ENCODE data around the gene ETNK1.
"Not testable (repeated sequence)": the region's sequence is repeated elsewhere in the genome, so short reads cannot be mapped to it uniquely, and the experiment has no call there.

GRCh38 chr12:22597539-22597938 lies 27.4 kb upstream of the ETNK1 start:
- not testable (repeated sequence) for TF ChIP-seq CTCF, EZH2phosphoT487 (IDR thresholded peaks at IDR 0.05)

All from neural progenitor cell (in vitro differentiated cells).